HG02763 (cell line): ENCODE results near the gene TRH.
"Not testable (repeated sequence)": the region's sequence is repeated elsewhere in the genome, so short reads cannot be mapped to it uniquely, and the experiment has no call there.

ENCODE experiments used
- ATAC-seq: cut with Tn5 transposase; IDR thresholded peaks from one replicate; pipeline ENCODE4 v1.9.1; 2021; ENCODE audit warnings: mild to moderate bottlenecking, moderate library complexity; ENCODE audit not compliant: unreplicated experiment

Gene TRH

GRCh38 chr3:129962600-129962999, 11.9 kb upstream of the TRH start:
- no peak for ATAC-seq

DNA sequence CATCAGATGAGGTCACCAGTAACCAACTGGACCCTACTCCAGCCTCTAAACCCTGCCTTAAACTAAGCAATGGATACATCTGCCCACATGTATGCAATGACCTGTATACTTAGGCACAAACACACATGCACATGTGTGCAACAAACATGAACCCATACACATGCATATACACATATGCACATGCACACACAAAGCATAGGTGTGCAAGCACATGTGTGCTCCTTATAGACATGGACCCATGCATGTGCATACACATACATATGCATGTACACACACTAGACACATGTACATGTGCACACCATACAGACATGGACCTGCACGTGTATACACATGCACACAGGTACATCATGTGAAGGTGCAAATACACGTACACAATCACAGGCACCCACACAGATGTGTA, 8.6 kb upstream of the TRH start:
- ATAC-seq = no peak

DNA sequence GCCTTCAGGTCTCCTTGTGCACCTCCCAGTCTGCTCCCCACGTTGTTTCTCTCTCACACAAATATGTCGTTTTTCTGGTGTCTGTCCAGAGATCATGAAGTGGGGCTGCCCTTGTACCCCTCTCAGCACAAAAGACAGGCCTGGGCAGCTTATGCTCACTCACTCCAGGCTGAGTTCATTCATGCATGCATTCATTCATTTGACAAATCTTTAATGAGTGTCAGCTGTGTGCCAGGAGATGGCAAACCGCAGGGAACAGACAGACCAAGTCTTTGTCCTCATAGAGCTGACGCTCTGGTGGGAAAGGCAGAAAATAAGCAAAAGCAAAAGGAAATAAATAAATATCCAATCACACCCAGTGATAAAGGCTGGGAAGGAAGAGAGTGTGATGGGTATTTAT, 7.6 kb upstream of the TRH start:
- no peak for ATAC-seq

DNA sequence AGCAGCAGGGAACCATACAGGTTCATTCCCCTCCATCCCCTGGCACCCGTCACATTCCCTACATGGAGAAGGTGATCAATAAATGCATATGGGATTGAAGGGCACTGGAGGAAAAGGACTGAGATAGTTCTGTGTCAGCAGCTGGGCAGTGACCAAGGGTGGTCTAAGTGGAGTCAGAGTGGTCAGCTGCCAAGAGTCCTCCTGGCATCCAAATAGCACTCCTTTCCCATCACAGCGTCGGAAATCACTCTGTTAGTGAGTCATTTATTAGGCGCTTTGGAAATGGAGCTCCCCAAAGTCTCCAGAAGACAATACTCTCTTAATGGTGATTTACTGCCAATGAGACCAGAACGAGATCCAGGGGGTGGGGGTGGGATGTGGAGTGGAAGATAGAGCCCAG, 6.8 kb upstream of the TRH start:
- no peak for ATAC-seq

DNA sequence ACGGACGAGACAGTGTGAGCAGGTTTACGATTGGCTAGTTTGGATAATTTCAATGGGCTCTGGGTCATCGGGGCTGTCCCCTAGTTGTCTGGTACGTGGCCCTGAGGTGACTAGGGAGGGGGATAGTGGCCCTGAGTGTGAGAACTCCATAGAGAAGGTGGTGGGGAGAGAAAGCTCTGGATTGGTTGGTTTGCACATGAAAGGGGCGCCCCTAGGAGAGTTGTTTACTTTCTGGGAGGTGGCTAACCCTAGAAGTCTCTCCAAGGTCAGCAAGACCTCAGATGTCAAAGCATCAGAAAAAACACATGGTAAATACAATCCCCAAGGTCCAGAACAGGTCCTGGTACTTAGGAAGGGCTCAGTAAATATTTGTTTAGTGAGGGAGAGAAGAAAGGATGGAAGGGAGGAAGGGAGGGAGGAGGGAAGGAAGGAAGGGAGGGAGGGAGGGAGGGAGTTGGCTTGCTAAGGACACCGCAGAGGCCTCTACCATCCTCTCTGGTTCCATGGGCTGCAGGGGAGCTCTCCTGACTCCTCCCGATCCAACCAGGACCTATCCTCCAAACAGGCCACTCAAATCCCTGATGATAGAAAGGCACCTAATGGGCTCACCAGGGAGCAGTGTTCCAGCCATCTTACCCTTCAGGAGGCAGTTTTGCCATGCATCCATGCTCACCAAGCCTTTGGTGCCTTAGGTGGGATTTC, 3.0 kb upstream of the TRH start:
- no peak for ATAC-seq

- no peak for ATAC-seq
These were observed 2.2 kb upstream of the TRH start for GRCh38 chr3:129972301-129972700.

DNA sequence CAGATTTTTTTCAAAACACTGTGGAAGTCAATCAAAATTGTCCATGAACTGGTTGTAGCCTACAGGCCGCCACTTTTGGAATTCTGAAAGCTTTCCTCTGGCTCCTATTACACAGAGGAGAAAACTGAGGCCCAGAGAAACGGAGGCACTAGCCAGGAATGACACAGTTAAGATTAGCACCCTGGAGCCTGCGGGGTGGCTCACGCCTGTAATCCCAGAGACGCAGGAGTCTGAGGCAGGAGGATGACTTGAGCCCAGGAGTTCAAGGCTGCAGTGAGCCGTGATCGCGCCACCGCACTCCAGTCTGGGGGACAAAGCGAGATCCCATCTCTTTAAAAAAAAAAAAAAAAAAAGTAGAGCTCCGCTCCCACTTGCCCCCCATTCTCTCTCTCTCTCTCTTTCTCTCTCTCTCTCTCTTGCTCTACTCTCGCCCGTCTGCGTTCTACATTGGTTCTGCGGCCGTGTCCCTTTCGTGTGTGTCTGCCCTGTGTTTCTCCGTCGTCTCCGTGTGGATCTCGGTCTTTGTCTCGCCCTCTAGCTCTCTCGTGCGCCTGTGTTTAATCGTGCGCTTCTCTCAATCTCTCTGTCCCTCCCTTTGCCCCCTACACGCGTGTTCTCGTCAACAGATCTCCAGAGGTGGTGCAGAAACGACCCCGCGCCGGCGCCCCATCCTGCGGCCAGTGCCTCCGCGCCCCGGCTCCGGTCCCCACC, 512 bp upstream of the TRH start:
- no peak for ATAC-seq

DNA sequence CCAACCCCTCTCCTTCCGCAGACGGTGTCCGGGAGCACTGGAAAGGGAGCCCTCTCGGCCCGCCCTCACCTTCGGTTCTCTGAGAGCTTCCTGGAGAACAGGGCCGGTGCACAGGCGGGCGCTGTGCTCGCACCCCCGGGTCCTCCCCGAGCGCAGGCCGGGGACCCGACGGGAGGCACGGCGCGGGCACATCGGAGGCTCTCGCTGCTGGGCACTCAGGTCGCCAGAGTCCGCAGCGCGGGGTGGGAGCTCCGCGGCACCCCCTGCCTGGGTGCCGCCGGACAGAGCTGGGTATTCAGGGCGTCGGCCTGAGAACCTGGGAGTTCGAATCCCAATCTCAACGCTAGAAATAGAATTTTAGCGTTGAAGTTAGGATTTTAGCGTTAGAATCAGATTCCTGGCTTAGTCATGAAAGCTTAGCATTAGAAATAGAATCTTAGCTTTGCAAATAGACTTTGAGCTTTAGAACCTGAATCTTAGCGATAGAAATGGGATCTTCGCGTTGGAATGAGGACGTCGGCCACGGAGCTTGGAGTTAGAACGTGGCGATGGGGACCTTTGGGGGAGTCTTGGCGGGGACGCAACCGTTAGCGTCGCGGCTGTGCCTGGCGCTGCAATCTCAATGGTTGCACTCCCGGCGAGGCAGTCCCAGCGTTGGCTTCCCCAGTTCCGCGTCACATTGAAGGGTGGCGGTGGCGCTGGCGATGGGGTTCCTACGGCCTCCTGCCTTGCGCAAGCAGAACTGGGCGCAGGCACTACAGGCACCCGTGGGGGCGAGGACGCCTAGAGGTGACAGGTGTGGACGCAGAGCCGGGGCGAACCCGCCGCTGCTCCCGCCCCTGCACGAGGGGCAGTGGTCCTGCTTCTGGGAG, 549 bp downstream of the TRH start:
- no peak for ATAC-seq

DNA sequence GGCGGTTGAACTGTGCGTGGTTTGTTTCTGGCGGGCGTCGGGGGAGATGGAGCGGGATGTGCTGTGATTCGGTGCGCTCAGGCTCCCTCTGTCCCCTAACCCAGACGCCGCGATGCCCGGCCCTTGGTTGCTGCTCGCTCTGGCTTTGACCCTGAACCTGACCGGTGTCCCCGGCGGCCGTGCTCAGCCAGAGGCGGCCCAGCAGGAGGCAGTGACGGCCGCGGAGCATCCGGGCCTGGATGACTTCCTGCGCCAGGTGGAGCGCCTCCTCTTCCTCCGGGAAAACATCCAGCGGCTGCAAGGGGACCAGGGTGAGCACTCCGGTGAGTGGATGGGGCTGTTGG, 1.2 kb downstream of the TRH start:
- no peak for ATAC-seq

DNA sequence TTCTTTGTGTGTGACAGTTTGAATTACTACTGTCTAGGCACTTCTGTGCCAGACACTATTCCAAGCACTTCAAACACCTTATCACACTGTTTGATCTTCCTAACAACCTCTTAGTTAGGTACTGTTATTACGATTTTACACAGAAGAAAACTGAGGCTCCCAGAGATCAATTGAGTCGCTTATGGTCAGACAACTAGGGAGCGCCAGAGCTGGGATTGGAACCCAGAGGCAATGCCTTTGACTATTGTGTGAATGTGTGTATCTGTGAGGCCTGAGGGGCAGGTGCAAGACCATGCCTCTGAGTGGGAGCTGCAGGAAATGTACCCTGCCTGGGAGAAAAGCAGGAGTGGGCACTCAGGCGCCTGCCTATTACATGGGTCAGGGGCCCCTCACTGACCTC, 1.8 kb downstream of the TRH start:
- no peak for ATAC-seq

GRCh38 chr3:129978123-129978522, 3.6 kb downstream of the TRH start:
- no peak for ATAC-seq

GRCh38 chr3:129979905-129980304, 5.4 kb downstream of the TRH start:
- ATAC-seq = no peak

- no peak for ATAC-seq
These were observed 9.0 kb downstream of the TRH start for GRCh38 chr3:129983561-129983960.

DNA sequence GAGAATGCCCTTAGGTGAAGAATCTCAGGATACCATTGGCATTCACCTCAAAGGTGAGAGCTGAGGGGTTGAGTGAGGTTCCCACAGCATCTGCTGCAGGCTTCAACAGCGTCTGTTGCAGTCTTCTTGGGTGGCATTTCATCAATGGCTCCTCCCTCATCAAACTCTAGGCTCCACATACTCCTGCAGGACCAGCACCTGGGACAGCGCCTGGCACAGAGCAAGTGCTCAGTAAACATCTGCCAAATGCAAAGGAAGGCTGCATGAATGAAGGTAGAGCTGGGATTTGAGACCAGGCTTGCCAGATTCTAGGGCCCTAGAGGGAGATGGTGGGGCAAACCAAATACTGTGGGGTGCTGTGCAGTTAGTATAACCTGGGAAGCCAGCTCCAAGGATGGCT, 9.6 kb downstream of the TRH start:
- no peak for ATAC-seq

DNA sequence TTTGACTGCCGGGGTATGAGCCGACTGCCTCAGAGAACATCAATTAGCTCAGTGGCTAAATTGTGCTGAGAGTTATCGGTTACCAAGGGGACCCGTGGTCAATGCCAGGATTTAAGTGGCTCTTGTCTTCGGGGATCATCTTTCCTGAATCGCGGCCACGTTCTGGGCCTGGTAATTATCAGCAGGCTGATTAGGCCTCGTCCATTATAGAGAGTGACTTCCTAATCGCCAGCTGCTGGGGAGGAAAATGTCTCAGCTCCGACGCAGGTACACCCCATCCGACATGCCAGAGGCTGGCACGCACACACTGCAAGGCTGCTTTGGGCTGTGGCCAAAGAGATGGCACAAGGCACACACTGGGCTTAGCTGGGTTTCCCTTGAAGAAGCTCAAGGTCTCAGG, 10.6 kb downstream of the TRH start:
- ATAC-seq = no peak

DNA sequence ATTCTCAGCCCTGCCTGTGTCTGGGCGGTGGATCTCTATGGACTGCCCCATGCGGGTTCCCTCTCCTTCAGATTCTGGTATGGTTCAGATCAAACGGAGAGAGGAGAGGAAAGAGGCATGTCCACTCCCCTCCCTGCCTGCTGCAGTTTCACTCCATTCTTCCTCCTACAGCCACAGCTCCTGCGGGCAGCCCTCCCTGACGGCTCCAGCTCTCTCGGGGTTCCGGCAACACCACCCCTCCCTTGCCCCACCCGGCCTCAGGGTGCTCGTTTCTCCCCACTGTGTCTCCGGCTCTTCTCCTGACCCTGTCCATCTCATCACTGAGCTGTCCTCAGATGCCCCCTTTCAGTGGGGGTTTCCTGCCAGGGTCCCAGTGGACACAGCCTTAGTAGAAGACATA, 13.9 kb downstream of the TRH start:
- ATAC-seq = no peak

DNA sequence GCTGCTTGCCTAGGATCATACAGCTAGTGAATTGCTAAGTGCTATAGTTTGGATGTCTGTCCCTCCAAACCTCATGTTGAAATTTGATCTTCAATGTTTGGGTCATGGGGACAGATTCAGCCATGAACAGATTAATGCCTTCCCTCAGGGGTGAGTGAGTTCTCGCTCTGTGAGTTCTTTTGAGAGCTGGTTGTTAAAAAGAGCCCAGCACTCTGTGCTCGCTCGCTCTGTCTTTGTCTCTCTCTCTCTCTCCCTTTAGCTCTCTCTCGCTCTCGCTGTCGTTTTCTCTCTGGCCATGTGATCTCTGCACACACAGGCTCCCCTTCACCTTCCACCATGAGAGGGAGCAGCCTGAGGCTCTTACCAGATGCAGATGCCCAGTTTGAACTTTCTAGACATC, 14.9 kb downstream of the TRH start:
- ATAC-seq = no peak

DNA sequence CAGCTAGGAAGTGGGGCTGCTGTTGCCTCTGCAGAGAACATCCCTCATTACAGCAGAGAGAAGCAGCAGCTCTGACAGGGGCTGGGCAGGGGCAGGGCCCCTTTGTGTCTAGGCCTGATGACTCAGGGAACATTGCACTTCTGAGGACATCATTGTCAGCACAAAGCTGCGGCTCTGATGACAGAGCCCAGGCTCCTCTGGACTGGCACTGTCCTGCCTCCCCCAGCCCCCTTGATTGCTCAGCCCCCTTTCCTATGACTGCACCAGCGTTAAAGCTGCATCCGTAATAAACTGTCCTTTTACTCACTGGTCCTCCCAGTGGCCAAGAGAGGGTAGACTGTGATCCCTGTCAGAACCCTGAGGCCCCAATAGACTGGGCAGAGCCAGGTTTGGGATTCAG, 18.3 kb downstream of the TRH start:
- ATAC-seq = no peak

- no peak for ATAC-seq
These were observed 20.5 kb downstream of the TRH start for GRCh38 chr3:129994883-129995559.

DNA sequence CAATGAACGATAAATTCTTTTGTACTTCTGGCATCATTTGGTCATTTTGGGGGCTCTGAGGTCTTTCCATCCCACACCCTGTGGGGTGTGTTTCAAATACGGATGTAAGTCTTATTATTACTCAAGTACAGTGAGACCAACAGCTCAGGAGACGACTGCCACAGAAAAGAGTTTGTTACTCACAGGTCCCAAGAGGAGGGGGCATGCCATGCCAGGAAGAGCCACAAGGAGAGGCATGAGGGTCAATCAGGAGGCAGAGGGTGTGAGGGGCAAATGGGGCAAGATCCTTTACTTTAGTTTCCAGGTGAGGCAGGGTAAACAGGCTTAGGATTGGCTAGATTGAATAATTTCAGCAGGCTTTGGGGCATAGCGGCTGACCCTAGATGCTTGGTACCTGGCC, 21.6 kb downstream of the TRH start:
- no peak for ATAC-seq

DNA sequence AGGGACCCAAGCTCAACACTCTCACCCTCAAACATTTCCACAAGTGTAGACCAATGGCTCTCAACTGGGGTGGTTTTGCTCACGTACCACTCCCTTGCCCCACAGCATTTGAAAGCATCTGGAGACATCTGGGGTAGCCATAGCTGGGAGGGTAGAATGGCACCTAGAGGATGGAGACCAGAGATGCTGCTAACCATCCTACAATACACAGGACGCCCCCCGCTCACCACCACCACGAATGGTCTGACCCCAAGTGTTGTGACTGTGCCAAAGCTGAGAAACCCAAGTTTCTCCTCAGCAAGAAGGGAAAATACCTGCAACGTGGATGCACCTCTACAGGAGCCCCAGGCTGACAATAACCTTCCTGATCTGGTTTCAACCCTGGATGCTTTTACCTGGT, 24.7 kb downstream of the TRH start:
- not testable (repeated sequence) for ATAC-seq
